Naive B cell (primary cell): Measurements from ENCODE around the gene CYP2E1. TPM values are rescaled to one million over a fixed set of nuclear protein-coding genes. Genes with fewer than 3 reads are reported as not detected.
A peak's percentile ranks its signal among the peaks of the same experiment; 100 is the strongest.
"Not testable (repeated sequence)": the region's sequence is repeated elsewhere in the genome, so short reads cannot be mapped to it uniquely, and the experiment has no call there.

ENCODE experiments used
- ATAC-seq, 2 donors: fragments of 150-1000 bp; cut with Tn5 transposase; 2 replicates each; pipeline ENCODE4 v1.10.0; 2021; ENCODE audit warnings: low read depth in 2 of 2, mild to moderate bottlenecking in 2 of 2, moderate library complexity in 2 of 2
- DNase-seq: peaks from one replicate; pipeline ENCODE4 v3.0.0; 2022
- H3K27ac Mint-ChIP-seq, 6 donors: one replicate each; pipeline ENCODE4 v1.8.0; 2020 to 2022; ENCODE audit warnings: mild to moderate bottlenecking in 6 of 6, mixed read lengths in 6 of 6, moderate library complexity in 5 of 6, inconsistent platforms in 2 of 6
- H3K27me3 Mint-ChIP-seq, 3 donors: one replicate each; pipeline ENCODE4 v1.8.0; 2021 to 2022; ENCODE audit warnings: mixed read lengths in 3 of 3, mild to moderate bottlenecking in 1 of 3
- H3K36me3 Mint-ChIP-seq, 2 donors: one replicate each; pipeline ENCODE4 v1.8.0; 2020 to 2022; ENCODE audit warnings: mixed read lengths in 2 of 2, inconsistent platforms in 1 of 2, mild to moderate bottlenecking in 1 of 2
- H3K4me1 Mint-ChIP-seq, 3 donors: one replicate each; pipeline ENCODE4 v1.8.0; 2020 to 2022; ENCODE audit warnings: mixed read lengths in 3 of 3, inconsistent platforms in 1 of 3, mild to moderate bottlenecking in 1 of 3, moderate library complexity in 1 of 3
- H3K4me3 Mint-ChIP-seq, 8 donors: one replicate each; pipeline ENCODE4 v1.8.0; 2020 to 2022; ENCODE audit warnings: mild to moderate bottlenecking in 8 of 8, mixed read lengths in 8 of 8, moderate library complexity in 8 of 8, inconsistent platforms in 2 of 8
- H3K9me3 Mint-ChIP-seq, 7 donors: one replicate each; pipeline ENCODE4 v1.8.0; 2020 to 2022; ENCODE audit warnings: mixed read lengths in 7 of 7, mild to moderate bottlenecking in 5 of 7, inconsistent platforms in 2 of 7, moderate library complexity in 1 of 7
- polyA plus RNA-seq, 6 donors: library from polyadenylated mRNA; unstranded; fragments of 300-500 nt; fragmentation: Illumina TruSeq; gene quantifications; one replicate each; pipeline ENCODE4 v1.2.3, GENCODE V29; 2021; ENCODE audit warnings: low read depth in 6 of 6

CYP2E1 gene
- polyA plus RNA-seq, 6 donors from 2014 or later: 0.04 TPM; not detected in 5

DNA sequence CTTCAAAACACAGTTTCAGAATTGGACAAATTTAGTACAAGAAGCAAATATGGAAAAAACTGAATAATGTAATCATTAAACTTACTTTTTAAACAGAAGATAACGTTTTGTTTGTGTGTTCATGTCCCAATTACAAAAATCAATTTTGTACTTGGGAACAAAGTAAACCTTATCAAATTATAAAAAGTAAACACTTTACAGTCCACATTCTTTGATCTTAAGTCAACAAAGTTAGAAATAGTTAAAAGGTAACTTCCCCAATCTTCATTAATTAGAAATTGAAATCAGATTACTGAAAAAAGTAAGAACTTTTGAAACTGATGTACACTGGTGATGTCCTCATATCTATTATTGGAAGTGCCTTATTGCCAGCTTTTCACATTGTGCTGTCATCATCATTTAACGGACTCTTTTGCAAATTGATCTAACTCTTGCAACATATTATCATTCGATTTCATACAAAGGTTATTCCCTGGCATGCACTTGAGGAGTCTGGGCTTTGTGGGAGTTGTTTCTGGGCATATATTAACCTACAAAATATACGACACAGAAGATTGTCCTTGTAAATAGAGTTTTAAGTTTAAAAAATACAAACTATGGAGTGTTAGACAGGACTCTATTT is 15.1 kb upstream of the CYP2E1 start:
- ATAC-seq (no peak), DNase-seq (no peak)
- Mint-ChIP-seq H3K27ac (no peak overlapping the region), H3K36me3 (peaks cover 8 to 23% of the 10 kb centered on the region in 2 donors), H3K9me3 (peaks cover 9 to 30% (median 17%) of the 10 kb centered on the region in 7 donors), H3K4me1 (no peaks in the 10 kb centered on the region), H3K27me3 (peaks cover 32 to 66% (median 60%) of the 10 kb centered on the region in 3 donors), H3K4me3 (no peak overlapping the region)

DNA sequence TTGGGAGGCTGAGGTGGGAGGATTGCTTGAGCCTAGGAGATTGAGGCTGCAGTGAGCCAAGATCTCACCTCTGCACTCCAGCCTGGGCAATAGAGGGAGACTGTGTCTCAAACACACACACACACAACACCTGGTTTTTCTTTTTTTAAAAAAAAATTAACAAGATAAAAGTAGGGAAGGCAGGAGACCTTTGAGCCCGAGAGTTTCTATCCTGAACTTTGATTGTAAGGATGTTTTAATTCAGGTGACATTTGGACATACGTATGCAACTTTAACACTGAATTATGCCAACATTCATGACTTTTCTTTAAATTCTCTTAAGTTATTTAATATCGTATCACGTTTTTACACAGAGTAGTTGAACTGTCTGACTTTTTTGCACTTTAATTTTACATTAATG is 11.7 kb upstream of the CYP2E1 start:
- Mint-ChIP-seq H3K4me1 (peaks cover 0 to 8% (median 0%) of the 10 kb centered on the region in 3 donors), H3K27me3 (peaks cover 28 to 47% (median 34%) of the 10 kb centered on the region in 3 donors)

DNA sequence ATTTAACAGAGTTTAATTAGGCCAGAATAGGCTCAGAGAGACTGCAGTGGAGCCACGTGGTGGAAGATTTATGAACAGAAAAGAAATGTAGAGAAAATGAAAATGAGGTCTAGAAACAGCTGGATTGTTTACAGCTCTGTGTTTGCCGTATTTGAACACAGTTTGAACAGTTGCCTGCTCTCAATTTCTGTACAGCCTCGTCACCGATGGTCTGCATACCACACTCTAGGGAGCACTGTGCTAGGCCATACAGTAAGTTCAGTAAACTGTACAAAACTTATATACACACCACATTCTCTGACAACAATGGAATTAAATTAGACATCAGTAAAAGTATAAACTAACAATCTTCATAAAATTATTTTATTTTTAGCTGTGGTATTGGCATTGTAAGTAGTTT is 11.1 kb upstream of the CYP2E1 start:
- no peak for DNase-seq
- peaks cover 28 to 46% (median 32%) of the 10 kb centered on the region in 3 donors for H3K27me3 Mint-ChIP-seq
- H3K4me3 Mint-ChIP-seq: no peak overlapping the region

More for the DNA sequence above, 11.7 kb upstream of the CYP2E1 start:
- DNase-seq (no peak), ATAC-seq (no peak)
- Mint-ChIP-seq H3K36me3 (peaks cover 8 to 10% of the 10 kb centered on the region in 2 donors), H3K27ac (no peak overlapping the region), H3K9me3 (peaks cover 0 to 13% (median 6%) of the 10 kb centered on the region in 7 donors), H3K4me3 (no peak overlapping the region)

GRCh38 chr10:133518517-133518916 is 8.6 kb upstream of the CYP2E1 start:
- Mint-ChIP-seq H3K27me3 (peaks cover 18 to 47% (median 22%) of the 10 kb centered on the region in 3 donors), H3K9me3 (peaks cover 5 to 23% (median 13%) of the 10 kb centered on the region in 7 donors), H3K4me1 (peaks cover 0 to 12% (median 0%) of the 10 kb centered on the region in 3 donors)
- ATAC-seq, H3K4me3 Mint-ChIP-seq, DNase-seq, H3K36me3 Mint-ChIP-seq, H3K27ac Mint-ChIP-seq: not testable (repeated sequence)

More for the DNA sequence above, 11.1 kb upstream of the CYP2E1 start:
- Mint-ChIP-seq H3K4me1 (peaks cover 0 to 12% (median 0%) of the 10 kb centered on the region in 3 donors), H3K27ac (no peak overlapping the region), H3K36me3 (peaks cover 2 to 10% of the 10 kb centered on the region in 2 donors), H3K9me3 (peaks cover 0 to 10% (median 3%) of the 10 kb centered on the region in 7 donors)
- ATAC-seq: no peak

DNA sequence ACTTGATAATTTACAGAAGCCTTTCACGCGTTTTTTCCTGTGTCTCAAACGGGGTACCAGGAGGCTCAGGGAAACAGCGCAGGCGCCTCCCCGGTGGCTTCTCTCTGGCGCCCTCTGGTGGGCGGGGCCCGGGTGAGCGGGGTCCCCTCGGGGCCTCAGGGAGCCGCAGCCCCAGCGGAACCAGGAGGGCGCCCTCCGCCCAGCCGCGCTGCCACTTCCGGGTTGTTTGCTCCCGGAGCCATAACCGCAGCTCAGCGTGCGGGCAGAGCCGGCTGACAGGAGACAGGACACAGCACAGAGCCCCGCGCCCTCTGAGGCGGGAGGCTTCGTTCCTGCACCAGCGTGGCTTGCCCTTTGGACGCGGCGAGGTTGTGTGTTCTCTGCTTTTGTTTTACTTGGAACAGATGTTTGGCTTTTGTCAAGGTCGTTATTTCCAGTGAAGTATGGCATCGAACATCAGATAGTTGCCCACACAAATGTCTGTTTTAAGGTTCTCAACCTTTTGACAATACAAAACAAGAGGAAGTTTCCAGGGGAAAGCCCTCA is 6.9 kb upstream of the CYP2E1 start:
- H3K4me1 Mint-ChIP-seq: peaks cover 0 to 12% (median 0%) of the 10 kb centered on the region in 3 donors
- H3K9me3 Mint-ChIP-seq: peaks cover 7 to 37% (median 20%) of the 10 kb centered on the region in 7 donors
- H3K4me3 Mint-ChIP-seq: peak overlapping the region in 7 of 8 donors; percentile 52 to 84 (median 70)
- H3K36me3 Mint-ChIP-seq: peaks cover 10% of the 10 kb centered on the region in 2 donors
- ATAC-seq: peak; percentile 98 to 99
- peak overlapping the region in 2 of 6 donors; percentile 7 to 26 for H3K27ac Mint-ChIP-seq
- DNase-seq: peak; percentile 80
- peaks cover 9 to 39% (median 19%) of the 10 kb centered on the region in 3 donors for H3K27me3 Mint-ChIP-seq

GRCh38 chr10:133523631-133524203 is 3.4 kb upstream of the CYP2E1 start:
- no peak for ATAC-seq
- Mint-ChIP-seq H3K27me3 (peaks cover 23 to 57% (median 39%) of the 10 kb centered on the region in 3 donors), H3K9me3 (peaks cover 7 to 26% (median 13%) of the 10 kb centered on the region in 7 donors), H3K36me3 (peaks cover 0 to 10% of the 10 kb centered on the region in 2 donors), H3K4me3 (no peak overlapping the region), H3K4me1 (peaks cover 0 to 18% (median 0%) of the 10 kb centered on the region in 3 donors), H3K27ac (no peak overlapping the region)
- no peak for DNase-seq

DNA sequence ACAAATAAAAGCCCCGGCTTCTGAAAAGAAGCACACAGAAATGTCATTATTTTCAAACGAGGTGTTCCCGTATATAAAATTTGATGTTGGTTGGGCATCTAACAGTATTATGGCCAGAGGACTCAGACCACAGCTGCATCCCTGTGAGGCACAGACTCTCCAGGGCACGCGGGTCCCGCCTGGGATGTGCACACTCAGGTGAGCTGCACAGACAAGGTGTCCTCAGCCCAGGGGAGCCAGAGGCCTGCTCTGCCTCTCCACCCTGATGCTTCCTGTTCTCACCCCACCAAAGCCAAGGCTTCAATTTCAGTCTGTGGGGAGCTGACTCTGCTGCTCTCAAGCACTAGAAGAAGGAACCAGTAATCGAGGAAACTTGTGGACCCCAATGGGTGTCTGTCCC is 1.7 kb upstream of the CYP2E1 start:
- Mint-ChIP-seq H3K36me3 (peaks cover 0 to 10% of the 10 kb centered on the region in 2 donors), H3K4me1 (peaks cover 12 to 25% (median 17%) of the 10 kb centered on the region in 3 donors), H3K27ac (no peak overlapping the region), H3K27me3 (peaks cover 34 to 74% (median 56%) of the 10 kb centered on the region in 3 donors), H3K4me3 (no peak overlapping the region), H3K9me3 (peaks cover 7 to 26% (median 13%) of the 10 kb centered on the region in 7 donors)
- no peak for ATAC-seq
- DNase-seq: no peak

- H3K4me3 Mint-ChIP-seq: no peak overlapping the region
- peak overlapping the region in 1 of 6 donors; percentile 71 for H3K27ac Mint-ChIP-seq
- H3K4me1 Mint-ChIP-seq: peaks cover 15 to 27% (median 23%) of the 10 kb centered on the region in 3 donors
- peaks cover 5 to 21% (median 12%) of the 10 kb centered on the region in 7 donors for H3K9me3 Mint-ChIP-seq
- ATAC-seq (no peak), DNase-seq (no peak)
- H3K36me3 Mint-ChIP-seq: peaks cover 0 to 10% of the 10 kb centered on the region in 2 donors
- peaks cover 47 to 83% (median 68%) of the 10 kb centered on the region in 3 donors for H3K27me3 Mint-ChIP-seq
These were observed 658 bp downstream of the CYP2E1 start for GRCh38 chr10:133527771-133528271.

DNA sequence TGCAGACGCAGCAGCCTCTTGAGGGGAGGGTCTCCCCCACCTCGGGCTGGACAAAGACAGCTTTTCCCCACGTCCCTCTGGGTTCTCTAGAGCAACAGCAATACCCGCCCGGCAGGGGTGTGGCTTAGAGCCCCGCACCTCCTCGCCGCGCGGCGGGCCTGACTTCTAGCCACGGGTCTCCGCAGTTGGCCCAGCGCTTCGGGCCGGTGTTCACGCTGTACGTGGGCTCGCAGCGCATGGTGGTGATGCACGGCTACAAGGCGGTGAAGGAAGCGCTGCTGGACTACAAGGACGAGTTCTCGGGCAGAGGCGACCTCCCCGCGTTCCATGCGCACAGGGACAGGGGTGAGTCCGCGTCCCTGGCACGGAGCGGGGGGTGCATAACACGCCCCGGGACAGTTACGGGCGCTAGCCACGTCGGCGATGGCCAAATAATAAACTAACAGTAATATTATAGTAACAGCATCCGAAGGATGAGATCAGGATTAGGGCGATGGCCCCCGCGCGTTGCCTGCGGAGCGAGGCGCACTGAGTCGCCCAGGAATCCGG is 1.2 kb downstream of the CYP2E1 start:
- Mint-ChIP-seq H3K36me3 (peaks cover 0 to 5% of the 10 kb centered on the region in 2 donors), H3K4me1 (peaks cover 15 to 27% (median 23%) of the 10 kb centered on the region in 3 donors), H3K4me3 (peak overlapping the region in 6 of 8 donors; percentile 35 to 73 (median 54)), H3K9me3 (peaks cover 2 to 16% (median 6%) of the 10 kb centered on the region in 7 donors), H3K27me3 (peaks cover 48 to 83% (median 73%) of the 10 kb centered on the region in 3 donors), H3K27ac (no peak overlapping the region)
- no peak for ATAC-seq
- DNase-seq: no peak

- Mint-ChIP-seq H3K9me3 (peaks cover 0 to 10% (median 2%) of the 10 kb centered on the region in 7 donors), H3K27me3 (peaks cover 48 to 89% (median 80%) of the 10 kb centered on the region in 3 donors), H3K4me3 (peak overlapping the region in 6 of 8 donors; percentile 47 to 88 (median 63)), H3K36me3 (no peaks in the 10 kb centered on the region), H3K4me1 (peaks cover 15 to 27% (median 23%) of the 10 kb centered on the region in 3 donors), H3K27ac (peak overlapping the region in 1 of 6 donors; percentile 72)
- ATAC-seq (no peak), DNase-seq (no peak)
These were observed 1.8 kb downstream of the CYP2E1 start for GRCh38 chr10:133528845-133529575.

DNA sequence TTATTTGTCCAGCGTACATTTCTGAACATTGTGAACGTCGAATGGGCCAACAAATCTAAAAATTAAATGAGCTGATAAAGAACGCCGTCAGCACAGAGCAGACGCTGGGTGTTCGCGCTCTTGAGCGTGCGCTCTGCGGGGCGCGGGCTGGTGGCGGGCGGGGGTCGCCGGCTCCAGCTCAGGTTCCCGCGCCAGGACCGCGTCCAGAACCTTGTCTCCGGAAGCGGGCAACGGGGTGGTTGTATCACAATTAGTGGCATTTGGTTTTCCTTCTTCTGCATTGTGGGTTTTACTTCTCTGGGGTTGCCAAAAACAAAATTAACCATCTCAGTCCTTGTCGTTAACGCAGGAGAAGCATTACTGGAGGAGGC is 2.4 kb downstream of the CYP2E1 start:
- Mint-ChIP-seq H3K4me1 (peaks cover 15 to 27% (median 23%) of the 10 kb centered on the region in 3 donors), H3K9me3 (peaks cover 0 to 5% (median 1%) of the 10 kb centered on the region in 7 donors), H3K27ac (peak overlapping the region in 1 of 6 donors; percentile 10), H3K4me3 (peak overlapping the region in 7 of 8 donors; percentile 32 to 88 (median 73)), H3K36me3 (no peaks in the 10 kb centered on the region), H3K27me3 (peaks cover 48 to 94% (median 83%) of the 10 kb centered on the region in 3 donors)
- ATAC-seq: no peak
- no peak for DNase-seq

DNA sequence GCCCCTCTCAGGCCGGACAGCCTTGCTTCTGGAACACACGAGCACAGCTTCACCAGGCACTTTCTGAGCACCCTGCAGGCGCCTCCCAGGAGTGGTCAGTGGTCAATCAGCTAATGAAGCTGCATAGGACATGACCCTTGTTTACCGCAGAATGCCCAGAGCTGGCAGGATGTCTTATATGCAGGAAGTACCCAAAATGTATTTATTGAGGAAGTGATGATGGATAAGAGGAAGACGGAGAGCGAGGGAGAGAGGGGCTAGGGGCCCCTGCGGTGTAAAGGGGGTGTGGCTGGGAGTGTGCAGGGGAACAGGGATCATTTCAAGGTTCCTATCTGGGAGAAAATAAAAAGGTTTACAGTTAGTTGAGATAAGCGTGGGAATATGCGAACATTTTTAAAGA is 3.3 kb downstream of the CYP2E1 start:
- Mint-ChIP-seq H3K27me3 (peaks cover 46 to 87% (median 81%) of the 10 kb centered on the region in 3 donors), H3K36me3 (no peaks in the 10 kb centered on the region), H3K9me3 (peaks cover 0 to 3% (median 0%) of the 10 kb centered on the region in 7 donors), H3K4me3 (peak overlapping the region in 3 of 8 donors; percentile 15 to 75 (median 38)), H3K27ac (peak overlapping the region in 1 of 6 donors; percentile 3), H3K4me1 (peaks cover 15 to 27% (median 23%) of the 10 kb centered on the region in 3 donors)
- no peak for ATAC-seq
- no peak for DNase-seq
